G401 (cell line): ENCODE measurements around the gene TMPRSS4. TPM values are rescaled to one million over a fixed set of nuclear protein-coding genes. Genes with fewer than 3 reads are reported as not detected.

Experiments
- DNase-seq: peaks from one replicate; pipeline ENCODE4 v3.0.0-alpha.2; 2015; ENCODE audit warnings: low spot score
- in situ Hi-C: cut with HindIII; loops from 2 replicates; pipeline ENCODE4 v1.10.0; 2016; ENCODE audit warnings: low sequenced_read_pairs, mixed read lengths
- total RNA-seq: library from RNA; depleted of rRNA; stranded (reverse); fragments of >200 nt; shearing (Covaris generic); gene quantifications from 2 replicates; pipeline ENCODE4 v1.2.3, GENCODE V29; 2014; rRNA removed

The TMPRSS4 gene
- total RNA-seq, 1 experiment from 2014 or later: not detected

GRCh38 chr11:118162846-118163245 lies 86.0 kb downstream of the TMPRSS4 start:
- DNase-seq: no peak
- in situ Hi-C loops: no loop called here

- in situ Hi-C loops: no loop called here
- DNase-seq: no peak
Observed at GRCh38 chr11:118163494-118163893, 86.6 kb downstream of the TMPRSS4 start.

- in situ Hi-C loops: no loop called here
Observed at GRCh38 chr11:118164885-118165284, 88.0 kb downstream of the TMPRSS4 start.

GRCh38 chr11:118166641-118167040 lies 89.8 kb downstream of the TMPRSS4 start:
- in situ Hi-C loops: no loop called here
- no peak for DNase-seq

More at GRCh38 chr11:118164885-118165284, 88.0 kb downstream of the TMPRSS4 start:
- no peak for DNase-seq

GRCh38 chr11:118167253-118167652 lies 90.4 kb downstream of the TMPRSS4 start:
- in situ Hi-C loops: no loop called here
- no peak for DNase-seq

GRCh38 chr11:118167906-118168305 lies 91.0 kb downstream of the TMPRSS4 start:
- in situ Hi-C loops: no loop called here
- DNase-seq: no peak

GRCh38 chr11:118168316-118168715 lies 91.4 kb downstream of the TMPRSS4 start:
- in situ Hi-C loops: no loop called here
- no peak for DNase-seq

GRCh38 chr11:118168751-118169150 lies 91.9 kb downstream of the TMPRSS4 start:
- in situ Hi-C loops: no loop called here
- no peak for DNase-seq

- in situ Hi-C loops: loop anchor here (5.0 kb wide), 1 partner anchor 37 kb away; no protein-coding TSS in a partner anchor
- no peak for DNase-seq
Observed at GRCh38 chr11:118169300-118170140, 92.6 kb downstream of the TMPRSS4 start.

GRCh38 chr11:118170231-118170630 lies 93.4 kb downstream of the TMPRSS4 start:
- in situ Hi-C loops: loop anchor here (5.0 kb wide), 1 partner anchor 38 kb away; no protein-coding TSS in a partner anchor
- no peak for DNase-seq

- in situ Hi-C loops: loop anchor here (5.0 kb wide), 1 partner anchor 39 kb away; no protein-coding TSS in a partner anchor
- no peak for DNase-seq
Observed at GRCh38 chr11:118170882-118171268, 94.0 kb downstream of the TMPRSS4 start.

Other genes with a start within 250 kb of the TMPRSS4 start
- gene FXYD6, start 200.4 kb upstream of the TMPRSS4 start, total RNA-seq: not detected in 2 replicates
- not detected in 2 replicates for gene TMPRSS13, start 147.7 kb upstream of the TMPRSS4 start, total RNA-seq
- gene IL10RA, start 90.7 kb upstream of the TMPRSS4 start, total RNA-seq: not detected in 2 replicates
- gene SMIM35, start 9.9 kb downstream of the TMPRSS4 start, total RNA-seq: not detected in 2 replicates
- gene SCN4B, start 75.7 kb downstream of the TMPRSS4 start, total RNA-seq: not detected in 2 replicates
- gene SCN2B, start 99.6 kb downstream of the TMPRSS4 start, total RNA-seq: 0.10 TPM in 1 of 2 replicates, not detected in the other
- not detected in 2 replicates for gene JAML, start 147.9 kb downstream of the TMPRSS4 start, total RNA-seq
- not detected in 2 replicates for gene MPZL3, start 175.3 kb downstream of the TMPRSS4 start, total RNA-seq
- not detected in 2 replicates for gene MPZL2, start 187.2 kb downstream of the TMPRSS4 start, total RNA-seq
- gene CD3E, start 227.7 kb downstream of the TMPRSS4 start, total RNA-seq: not detected in 2 replicates